ENCODE measurements around the gene GPX7.

Gene GPX7

GRCh38 chr1:52629667-52630066 lies 27.5 kb downstream of the GPX7 start:
- no peak overlapping the region for H3K27ac ChIP-seq (ENCODE audit: extremely low read depth, low read depth, low read length)
- TF ChIP-seq ZNF660 (tag by site-specific recombination; IDR thresholded peaks at IDR 0.05), result no peak
- TF ChIP-seq ZNF223 (tag by site-specific recombination; IDR thresholded peaks at IDR 0.05), result no peak
- TF ChIP-seq ZNF416 (tag by site-specific recombination; IDR thresholded peaks at IDR 0.05), result no peak
- no peak for TF ChIP-seq ZNF600 (tag by site-specific recombination; IDR thresholded peaks at IDR 0.05)
- TF ChIP-seq BCL6B (tag by site-specific recombination; IDR thresholded peaks at IDR 0.05), result no peak
- TF ChIP-seq ZNF266 (tag by site-specific recombination; IDR thresholded peaks at IDR 0.05; ENCODE audit: low read depth), result no peak
- no peak for TF ChIP-seq ZNF530 (tag by site-specific recombination; IDR thresholded peaks at IDR 0.05; ENCODE audit: low read depth)
- no peak for TF ChIP-seq SP7 (tag by site-specific recombination; IDR thresholded peaks at IDR 0.05)
- no peak for TF ChIP-seq ATF2 (tag by site-specific recombination; IDR thresholded peaks at IDR 0.05; ENCODE audit: low read depth)
- no peak for TF ChIP-seq TSHZ1 (tag by site-specific recombination; IDR thresholded peaks at IDR 0.05; ENCODE audit: borderline replicate concordance)
- TF ChIP-seq, protein P1, sequence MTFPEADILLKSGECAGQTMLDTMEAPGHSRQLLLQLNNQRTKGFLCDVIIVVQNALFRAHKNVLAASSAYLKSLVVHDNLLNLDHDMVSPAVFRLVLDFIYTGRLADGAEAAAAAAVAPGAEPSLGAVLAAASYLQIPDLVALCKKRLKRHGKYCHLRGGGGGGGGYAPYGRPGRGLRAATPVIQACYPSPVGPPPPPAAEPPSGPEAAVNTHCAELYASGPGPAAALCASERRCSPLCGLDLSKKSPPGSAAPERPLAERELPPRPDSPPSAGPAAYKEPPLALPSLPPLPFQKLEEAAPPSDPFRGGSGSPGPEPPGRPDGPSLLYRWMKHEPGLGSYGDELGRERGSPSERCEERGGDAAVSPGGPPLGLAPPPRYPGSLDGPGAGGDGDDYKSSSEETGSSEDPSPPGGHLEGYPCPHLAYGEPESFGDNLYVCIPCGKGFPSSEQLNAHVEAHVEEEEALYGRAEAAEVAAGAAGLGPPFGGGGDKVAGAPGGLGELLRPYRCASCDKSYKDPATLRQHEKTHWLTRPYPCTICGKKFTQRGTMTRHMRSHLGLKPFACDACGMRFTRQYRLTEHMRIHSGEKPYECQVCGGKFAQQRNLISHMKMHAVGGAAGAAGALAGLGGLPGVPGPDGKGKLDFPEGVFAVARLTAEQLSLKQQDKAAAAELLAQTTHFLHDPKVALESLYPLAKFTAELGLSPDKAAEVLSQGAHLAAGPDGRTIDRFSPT (tag by site-specific recombination; IDR thresholded peaks at IDR 0.05), result no peak
- no peak for TF ChIP-seq ZNF221 (tag by site-specific recombination; IDR thresholded peaks at IDR 0.05; ENCODE audit: borderline replicate concordance)
- no peak for TF ChIP-seq ZNF777 (tag by site-specific recombination; IDR thresholded peaks at IDR 0.05; ENCODE audit: borderline replicate concordance)
- TF ChIP-seq WT1 (tag by site-specific recombination; IDR thresholded peaks at IDR 0.05), result no peak
- no peak for TF ChIP-seq ZNF155 (tag by site-specific recombination; IDR thresholded peaks at IDR 0.05)
- TF ChIP-seq ZBTB17 (tag by site-specific recombination; IDR thresholded peaks at IDR 0.05), result no peak
- no peak for TF ChIP-seq ZNF776 (tag by site-specific recombination; IDR thresholded peaks at IDR 0.05; ENCODE audit: borderline replicate concordance)
- TF ChIP-seq ZNF514 (tag by site-specific recombination; IDR thresholded peaks at IDR 0.05), result no peak
- H3K9me3 ChIP-seq (ENCODE audit: control insufficient read depth, insufficient read depth, low read depth, low read length), result no peaks in the 10 kb centered on the region
- CTCF ChIA-PET, result interaction anchor here (0.7 kb wide), 1 partner anchor 511 kb away, joined by 3 read pairs; no protein-coding TSS in a partner anchor
- no peaks in the 10 kb centered on the region for H3K36me3 ChIP-seq (ENCODE audit: control insufficient read depth in 2 of 2, insufficient read depth in 1 of 2, low read length in 2 of 2)
- no peak overlapping the region for H3K4me3 ChIP-seq (ENCODE audit: low read depth, low read length)
- H3K4me1 ChIP-seq (ENCODE audit: control insufficient read depth, insufficient read depth, low read length), result no peaks in the 10 kb centered on the region
- POLR2A ChIA-PET, result no interaction called here

Measured in HEK293 (cell line).